Colon (tissue), 2 donors: ENCODE results near the gene CALU.

Experiments used
- FAIRE-seq: peaks from 2 replicates; lab custom pipeline; 2012; peaks lifted over from hg19 to GRCh38; lab: Jason Lieb, UNC
- donor health status: control.
- donor health status: control.

The CALU gene

GRCh38 chr7:128752251-128752650, 13.1 kb downstream of the CALU start:
- no peak for FAIRE-seq

GRCh38 chr7:128755075-128755818, 16.1 kb downstream of the CALU start:
- no peak for FAIRE-seq

GRCh38 chr7:128755819-128756476, 16.8 kb downstream of the CALU start:
- no peak for FAIRE-seq

DNA sequence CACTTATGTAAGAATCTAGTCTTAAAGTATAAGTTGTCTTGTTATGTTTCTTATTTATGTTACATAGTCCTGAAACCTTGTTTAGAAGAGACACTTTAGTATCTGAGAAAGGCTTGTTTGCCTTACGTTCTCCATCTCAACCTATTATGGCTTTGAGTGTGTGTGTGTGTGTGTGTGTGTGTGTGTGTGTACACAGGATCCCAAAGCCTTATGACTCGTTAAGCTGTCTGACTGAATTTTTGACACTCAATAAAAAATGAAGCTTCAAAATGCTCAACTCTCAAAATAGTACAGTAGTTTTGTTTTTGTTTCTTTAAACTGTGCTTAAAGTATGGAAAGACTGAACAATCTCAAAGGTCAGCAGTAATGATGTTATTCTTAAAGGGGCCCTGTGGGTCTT, 18.0 kb downstream of the CALU start:
- FAIRE-seq = no peak

DNA sequence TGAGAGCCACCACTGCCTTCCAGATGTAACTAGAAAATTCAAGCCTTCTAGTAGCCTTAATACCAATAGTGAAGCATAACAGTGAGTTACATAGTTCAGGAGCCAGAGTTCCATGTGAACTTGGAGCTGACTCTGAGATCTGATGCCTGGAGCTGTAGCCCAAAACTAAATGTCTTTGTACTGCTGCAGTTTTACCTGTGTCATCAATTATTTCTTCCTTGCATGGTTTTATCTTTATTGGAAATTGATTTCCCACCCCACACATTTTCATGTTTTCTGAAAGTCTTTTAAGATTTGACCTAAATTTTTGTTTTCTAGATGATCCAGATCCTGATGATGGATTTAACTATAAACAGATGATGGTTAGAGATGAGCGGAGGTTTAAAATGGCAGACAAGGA, 19.4 kb downstream of the CALU start:
- no peak for FAIRE-seq

DNA sequence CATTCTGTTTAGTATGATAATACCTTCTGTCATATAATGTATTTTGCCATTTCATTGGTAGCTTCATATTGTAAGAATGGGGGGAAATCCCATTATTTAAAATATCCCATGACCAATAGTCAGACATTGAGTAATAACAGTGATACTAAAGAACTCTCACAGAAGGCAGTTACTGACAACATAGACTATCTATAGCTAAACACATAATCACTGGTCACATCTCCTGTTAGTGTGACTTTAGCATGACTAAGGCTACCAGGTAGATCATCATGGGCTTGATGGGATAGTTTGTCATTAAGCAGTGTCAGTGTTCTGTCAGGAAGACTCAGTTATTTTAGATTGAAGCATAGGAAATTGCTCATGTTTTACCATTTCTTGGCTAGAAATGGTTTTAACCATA, 20.1 kb downstream of the CALU start:
- FAIRE-seq = no peak

- no peak for FAIRE-seq
Observed at GRCh38 chr7:128763541-128763940, 24.4 kb downstream of the CALU start.

DNA sequence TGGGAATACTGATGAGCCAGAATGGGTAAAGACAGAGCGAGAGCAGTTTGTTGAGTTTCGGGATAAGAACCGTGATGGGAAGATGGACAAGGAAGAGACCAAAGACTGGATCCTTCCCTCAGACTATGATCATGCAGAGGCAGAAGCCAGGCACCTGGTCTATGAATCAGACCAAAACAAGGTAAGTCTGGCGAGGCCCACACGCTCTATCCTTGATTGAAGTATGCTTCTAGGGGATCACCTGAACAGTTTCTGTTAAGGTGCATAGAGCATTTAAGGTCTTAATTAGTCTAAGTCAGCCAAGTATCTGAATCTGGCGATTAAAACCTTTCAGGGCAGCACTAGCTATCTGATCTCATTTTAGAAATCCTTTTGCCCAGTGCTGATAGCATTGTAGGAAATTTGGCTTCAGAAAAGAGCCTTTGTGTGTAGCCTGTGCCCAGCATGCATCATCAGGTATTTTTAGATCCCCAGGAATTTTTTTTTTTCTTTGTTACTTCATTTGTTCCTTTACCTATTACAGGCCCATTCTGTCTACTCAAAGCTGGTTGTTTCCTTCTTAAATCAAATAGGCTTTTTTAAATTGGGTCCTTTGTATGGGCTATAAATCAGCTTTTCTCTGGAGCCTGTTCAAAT, 28.4 kb downstream of the CALU start:
- no peak for FAIRE-seq

DNA sequence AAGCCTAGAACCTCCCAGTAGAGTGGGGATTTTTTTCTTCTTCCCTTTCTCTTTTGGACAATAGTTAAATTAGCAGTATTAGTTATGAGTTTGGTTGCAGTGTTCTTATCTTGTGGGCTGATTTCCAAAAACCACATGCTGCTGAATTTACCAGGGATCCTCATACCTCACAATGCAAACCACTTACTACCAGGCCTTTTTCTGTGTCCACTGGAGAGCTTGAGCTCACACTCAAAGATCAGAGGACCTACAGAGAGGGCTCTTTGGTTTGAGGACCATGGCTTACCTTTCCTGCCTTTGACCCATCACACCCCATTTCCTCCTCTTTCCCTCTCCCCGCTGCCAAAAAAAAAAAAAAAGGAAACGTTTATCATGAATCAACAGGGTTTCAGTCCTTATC, 31.1 kb downstream of the CALU start:
- FAIRE-seq = no peak

DNA sequence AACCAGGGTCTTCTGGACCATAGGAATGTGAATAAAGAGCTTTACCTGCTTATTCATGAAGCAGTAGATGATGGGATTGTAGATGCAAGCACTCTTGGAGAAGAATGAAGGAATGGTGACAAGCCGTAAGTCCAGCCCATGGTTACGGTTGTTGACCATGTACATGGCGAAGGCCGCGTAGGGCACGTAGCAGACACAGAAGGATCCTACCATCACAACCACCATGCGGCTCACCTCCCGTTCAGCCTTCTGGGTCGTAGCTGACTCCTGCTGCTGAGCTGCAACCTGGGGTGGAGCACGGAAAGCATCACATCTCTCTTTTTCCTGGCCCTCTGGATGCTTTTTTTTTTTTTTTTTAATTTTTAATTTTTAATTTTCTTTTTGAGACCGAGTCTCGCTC, 34.4 kb downstream of the CALU start:
- FAIRE-seq = no peak

DNA sequence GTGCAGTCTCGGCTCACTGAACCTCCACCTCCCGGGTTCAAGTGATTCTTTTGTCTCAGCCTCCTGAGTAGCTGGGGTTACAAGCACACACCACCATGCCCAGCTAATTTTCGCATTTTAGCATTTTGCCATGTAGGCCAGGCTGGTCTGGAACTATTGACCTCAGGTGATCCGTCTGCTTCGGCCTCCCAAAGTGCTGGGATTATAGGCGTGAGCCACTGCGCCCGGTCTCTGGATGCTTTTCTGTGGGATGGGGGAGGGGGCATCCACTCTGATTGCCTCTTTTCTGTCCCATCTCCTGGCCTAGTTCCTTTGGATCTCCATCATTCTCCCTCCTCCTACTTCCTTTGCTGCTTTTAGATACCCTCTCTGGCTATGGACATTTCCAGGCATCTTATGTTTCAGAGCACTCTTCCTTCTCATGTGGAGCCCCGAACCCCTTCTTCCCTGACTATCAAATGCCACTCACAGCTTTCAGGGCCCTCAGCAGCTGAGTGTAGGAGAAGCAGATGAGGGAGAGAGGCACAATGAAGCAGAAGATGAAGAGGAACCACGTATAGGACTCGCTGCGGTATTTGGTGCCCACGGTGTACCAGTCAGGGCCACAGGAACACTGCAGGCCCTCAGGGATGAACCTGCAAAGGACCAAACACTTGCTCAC, 35.0 kb downstream of the CALU start:
- FAIRE-seq = no peak

DNA sequence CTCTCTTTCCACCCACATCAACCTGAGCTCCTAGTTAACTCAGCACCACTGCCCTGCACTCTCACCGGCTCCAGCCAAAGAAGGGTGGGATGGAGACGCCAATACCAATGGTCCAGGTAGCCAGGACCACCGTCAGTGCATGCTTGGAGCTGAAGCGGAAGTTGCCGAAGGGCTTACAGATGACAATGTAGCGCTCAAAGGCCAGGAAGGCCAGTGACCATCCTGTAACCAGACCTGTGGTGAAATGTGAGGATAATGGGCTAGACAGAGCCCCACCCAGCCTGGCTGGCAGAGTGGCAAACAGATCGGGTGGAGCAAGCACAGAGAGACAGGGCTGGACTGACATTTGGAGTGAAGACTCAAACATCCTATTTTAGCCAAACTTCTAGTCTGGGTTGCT, 35.8 kb downstream of the CALU start:
- FAIRE-seq = no peak

DNA sequence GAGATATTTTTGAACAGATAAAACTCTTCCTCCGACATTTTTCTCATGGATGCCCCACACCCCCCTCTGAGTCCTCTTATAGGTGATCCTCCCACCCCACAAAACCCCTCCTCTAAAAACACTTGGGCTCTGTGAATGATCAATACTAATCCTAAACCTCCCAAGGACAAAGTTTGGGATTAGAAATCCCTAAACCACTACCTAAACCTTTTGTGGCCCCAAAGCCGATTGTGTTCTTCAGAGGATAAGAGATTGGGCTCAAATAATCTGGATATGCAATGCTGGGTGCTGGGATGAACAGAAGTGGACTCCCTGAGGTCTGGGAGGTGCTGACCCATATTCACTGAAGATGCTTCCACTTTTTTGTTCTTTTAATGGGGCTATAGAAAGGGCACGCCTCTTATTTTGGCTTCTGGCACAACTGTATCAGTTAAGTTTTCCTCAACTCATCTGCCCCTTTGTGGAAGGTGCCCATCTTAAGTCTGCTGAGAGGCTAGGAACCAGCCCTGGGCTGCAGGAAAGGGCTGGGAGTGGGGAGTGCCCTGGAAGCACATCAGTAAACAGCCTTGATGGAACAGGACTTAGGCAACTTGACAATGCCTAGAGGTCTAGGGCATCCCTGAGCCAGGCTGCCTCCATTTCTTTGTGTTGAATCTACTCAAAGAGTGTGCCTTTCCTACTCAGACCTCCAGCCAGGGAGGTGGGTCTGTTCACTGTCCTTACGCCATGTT, 36.8 kb downstream of the CALU start, which contains the start of gene OPN1SW:
TSS of gene OPN1SW (minus strand) at position 51 of the 731 bp plus-strand sequence. CDS start at position 38, 13 bp downstream.
- no peak for FAIRE-seq

GRCh38 chr7:128777156-128778123, 38.3 kb downstream of the CALU start:
- no peak for FAIRE-seq

DNA sequence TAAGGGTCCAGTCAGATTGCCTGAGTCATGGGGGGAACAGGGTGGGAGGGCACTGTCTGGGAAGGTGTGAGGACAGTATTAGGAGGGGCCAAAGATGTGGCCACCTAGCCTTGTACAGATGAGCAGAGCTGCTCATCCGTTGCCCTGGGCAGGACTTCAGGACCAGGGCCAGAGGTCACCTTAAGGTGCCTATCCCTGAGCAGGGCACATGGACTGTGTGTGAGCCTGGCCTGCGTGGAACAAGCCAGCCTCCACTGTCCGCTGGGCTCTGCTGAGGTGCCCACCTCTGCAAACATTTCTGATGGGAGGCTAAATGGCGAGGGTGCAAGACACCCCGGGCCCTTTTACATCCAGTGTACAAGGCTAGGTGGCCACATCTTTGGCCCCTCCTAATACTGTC, 39.8 kb downstream of the CALU start:
- FAIRE-seq = no peak

DNA sequence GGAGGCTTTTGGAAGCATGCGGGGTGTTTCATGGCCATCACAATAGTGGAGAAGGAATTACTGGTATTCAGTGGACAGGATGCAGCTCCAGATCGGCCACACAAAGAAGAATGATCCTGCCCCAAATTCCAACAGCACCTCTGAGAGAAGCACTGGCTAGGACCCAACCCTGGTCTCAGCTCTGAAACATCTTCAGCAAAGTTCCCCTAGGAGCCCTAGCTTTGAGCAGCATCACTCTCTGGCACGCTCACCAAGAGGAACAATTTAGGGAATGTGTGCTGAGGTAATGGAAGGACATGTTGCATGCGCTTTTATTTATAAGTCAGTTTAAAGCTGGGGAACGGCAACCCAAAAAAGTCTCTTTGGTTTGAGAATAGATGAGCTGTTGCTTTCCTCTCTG, 42.0 kb downstream of the CALU start:
- no peak for FAIRE-seq

GRCh38 chr7:128781851-128782250, 42.7 kb downstream of the CALU start:
- FAIRE-seq = no peak

GRCh38 chr7:128783143-128783861, 44.1 kb downstream of the CALU start:
- FAIRE-seq = no peak

GRCh38 chr7:128785738-128786137, 46.6 kb downstream of the CALU start:
- FAIRE-seq = no peak
